Measurements from ENCODE around the gene CCDC13.

CCDC13 gene

GRCh38 chr3:42799376-42799775 lies 26.3 kb upstream of the CCDC13 start:
- DNase-seq: no peak

- DNase-seq: no peak
Observed at GRCh38 chr3:42796332-42796885, 23.4 kb upstream of the CCDC13 start.

GRCh38 chr3:42795621-42796181 lies 22.6 kb upstream of the CCDC13 start:
- DNase-seq: no peak

GRCh38 chr3:42790714-42791229 lies 17.7 kb upstream of the CCDC13 start:
- DNase-seq: no peak

- no peak for DNase-seq
Observed at GRCh38 chr3:42786631-42787030, 13.6 kb upstream of the CCDC13 start.

- no peak for DNase-seq
Observed at GRCh38 chr3:42786212-42786611, 13.2 kb upstream of the CCDC13 start.

- DNase-seq: peak; percentile 22 to 78
Observed at GRCh38 chr3:42780892-42781700, 8.0 kb upstream of the CCDC13 start.

- DNase-seq: no peak
Observed at GRCh38 chr3:42780398-42780797, 7.3 kb upstream of the CCDC13 start.

- DNase-seq: no peak
Observed at GRCh38 chr3:42778644-42779043, 5.6 kb upstream of the CCDC13 start.

- no peak for DNase-seq
Observed at GRCh38 chr3:42773409-42773751, 327 bp upstream of the CCDC13 start.

- DNase-seq: no peak
Observed at GRCh38 chr3:42771271-42771670, 1.8 kb downstream of the CCDC13 start.

- no peak for DNase-seq
Observed at GRCh38 chr3:42769477-42770131, 3.4 kb downstream of the CCDC13 start.

GRCh38 chr3:42764561-42765295 lies 8.3 kb downstream of the CCDC13 start:
- DNase-seq: no peak

- no peak for DNase-seq
Observed at GRCh38 chr3:42764115-42764514, 8.9 kb downstream of the CCDC13 start.

GRCh38 chr3:42763021-42763420 lies 10.0 kb downstream of the CCDC13 start:
- no peak for DNase-seq

- peak in 1 of 2 donors; percentile 26 for DNase-seq
Observed at GRCh38 chr3:42762046-42762724, 10.9 kb downstream of the CCDC13 start.

- DNase-seq: no peak
Observed at GRCh38 chr3:42758126-42758525, 14.9 kb downstream of the CCDC13 start.

- no peak for DNase-seq
Observed at GRCh38 chr3:42756681-42757213, 16.3 kb downstream of the CCDC13 start.

GRCh38 chr3:42755681-42756578 lies 17.1 kb downstream of the CCDC13 start:
- DNase-seq: peak in 1 of 2 donors; percentile 35

- no peak for DNase-seq
Observed at GRCh38 chr3:42753757-42754156, 19.3 kb downstream of the CCDC13 start.

GRCh38 chr3:42752961-42753360 lies 20.1 kb downstream of the CCDC13 start:
- DNase-seq: no peak

All from CD4-positive, alpha-beta T cell treated with Interferon alpha-2 for 1 hour (primary cell).